Measurements from ENCODE around the gene P2RX7.

DNA sequence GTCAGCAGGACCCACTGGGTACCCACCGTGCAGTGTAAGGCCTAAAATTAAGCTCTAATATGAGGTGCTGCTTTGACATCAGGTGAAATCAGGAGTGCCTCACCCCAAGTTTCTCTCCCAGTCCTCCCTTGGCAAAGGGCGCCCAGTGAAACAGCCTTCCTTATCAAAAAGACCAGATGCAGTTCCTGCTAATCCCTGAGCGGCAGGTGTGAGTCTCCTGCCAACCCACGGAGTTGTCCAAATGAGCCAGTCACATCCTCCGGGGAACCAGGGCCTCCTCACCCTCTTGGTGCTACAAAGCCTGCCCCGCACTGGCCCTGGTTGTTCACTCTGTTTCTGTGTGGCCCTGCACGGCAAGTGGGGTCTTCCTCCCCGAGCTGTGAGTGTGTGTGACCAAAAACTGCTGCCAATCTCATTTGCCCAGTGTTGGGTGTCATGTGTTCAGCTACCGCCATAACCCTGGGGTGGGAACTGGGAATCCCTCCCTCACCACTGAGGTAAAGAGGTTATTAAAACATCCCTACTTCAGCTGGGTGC, 57.0 kb downstream of the P2RX7 start:
- TF ChIP-seq EZH2phosphoT487 (IDR thresholded peaks at IDR 0.05; ENCODE audit: borderline replicate concordance, low read depth) (no peak), EP300 (IDR thresholded peaks at IDR 0.05; ENCODE audit: borderline replicate concordance in 1 of 2, low read depth in 1 of 2, low read length in 1 of 2) (no peak), RCOR1 (IDR thresholded peaks at IDR 0.05; ENCODE audit: low read length) (no peak)
- TF ChIP-seq, protein P1, sequence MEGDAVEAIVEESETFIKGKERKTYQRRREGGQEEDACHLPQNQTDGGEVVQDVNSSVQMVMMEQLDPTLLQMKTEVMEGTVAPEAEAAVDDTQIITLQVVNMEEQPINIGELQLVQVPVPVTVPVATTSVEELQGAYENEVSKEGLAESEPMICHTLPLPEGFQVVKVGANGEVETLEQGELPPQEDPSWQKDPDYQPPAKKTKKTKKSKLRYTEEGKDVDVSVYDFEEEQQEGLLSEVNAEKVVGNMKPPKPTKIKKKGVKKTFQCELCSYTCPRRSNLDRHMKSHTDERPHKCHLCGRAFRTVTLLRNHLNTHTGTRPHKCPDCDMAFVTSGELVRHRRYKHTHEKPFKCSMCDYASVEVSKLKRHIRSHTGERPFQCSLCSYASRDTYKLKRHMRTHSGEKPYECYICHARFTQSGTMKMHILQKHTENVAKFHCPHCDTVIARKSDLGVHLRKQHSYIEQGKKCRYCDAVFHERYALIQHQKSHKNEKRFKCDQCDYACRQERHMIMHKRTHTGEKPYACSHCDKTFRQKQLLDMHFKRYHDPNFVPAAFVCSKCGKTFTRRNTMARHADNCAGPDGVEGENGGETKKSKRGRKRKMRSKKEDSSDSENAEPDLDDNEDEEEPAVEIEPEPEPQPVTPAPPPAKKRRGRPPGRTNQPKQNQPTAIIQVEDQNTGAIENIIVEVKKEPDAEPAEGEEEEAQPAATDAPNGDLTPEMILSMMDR (IDR thresholded peaks at IDR 0.05), result no peak
